CD4-positive, alpha-beta T cell (primary cell): ENCODE results near the gene CCK. TPM values are rescaled to one million over a fixed set of nuclear protein-coding genes. Genes with fewer than 3 reads are reported as not detected.

Experiments
- ATAC-seq: fragments of 200-7000 bp; cut with Tn5 transposase; one replicate; pipeline ENCODE4 v1.10.0; 2022; ENCODE audit warnings: mild to moderate bottlenecking; ENCODE audit not compliant: poor library complexity
- CTCF ChIA-PET: fragments of 350-600 bp; sonication (Branson Sonifier 250); formaldehyde crosslinking; loops from one replicate; lab custom pipeline; 2021; ENCODE audit warnings: antibody characterized with exemption, inconsistent platforms; lab: Charles Lee
- POLR2A ChIA-PET: fragments of 350-600 bp; sonication (Branson Sonifier 250); formaldehyde crosslinking; loops from one replicate; lab custom pipeline; 2021; ENCODE audit warnings: antibody characterized with exemption, inconsistent platforms; lab: Charles Lee
- DNase-seq, 14 experiments: peaks; one replicate each; pipeline ENCODE4 v3.0.0-alpha.2; 2013 to 2020; ENCODE audit warnings: mixed read lengths in 2 of 14
- H3K27ac ChIP-seq, 2 donors: one replicate each; pipeline versions ENCODE4 v1.5.1 to v1.7.0; 2013; ENCODE audit warnings: low read length in 2 of 2, low read depth in 1 of 2, mild to moderate bottlenecking in 1 of 2
- H3K27me3 ChIP-seq, 2 experiments: 1 replicate in 1 of 2; 2 replicates in 1 of 2; pipeline versions ENCODE4 v1.6.1 to v1.7.0; 2013; ENCODE audit warnings: low read length in 2 of 2, control low read depth in 1 of 2, mild to moderate bottlenecking in 1 of 2, moderate library complexity in 1 of 2; ENCODE audit not compliant: insufficient read depth in 2 of 2, control insufficient read depth in 1 of 2
- H3K36me3 ChIP-seq: one replicate; pipeline ENCODE4 v1.6.1; 2013; ENCODE audit warnings: low read length, control low read depth; ENCODE audit not compliant: insufficient read depth
- H3K4me1 ChIP-seq: one replicate; pipeline ENCODE4 v1.6.1; 2013; ENCODE audit warnings: low read length, control low read depth; ENCODE audit not compliant: insufficient read depth
- H3K4me3 ChIP-seq: one replicate; pipeline ENCODE4 v1.5.1; 2013; ENCODE audit warnings: mild to moderate bottlenecking, low read length, moderate library complexity
- H3K9me3 ChIP-seq, 2 experiments: 1 replicate in 1 of 2; 2 replicates in 1 of 2; pipeline versions ENCODE4 v1.6.1 to v1.7.0; 2013; ENCODE audit warnings: low read length in 2 of 2, mild to moderate bottlenecking in 2 of 2, control low read depth in 1 of 2, moderate library complexity in 1 of 2; ENCODE audit not compliant: control insufficient read depth in 1 of 2, insufficient read depth in 1 of 2
- H3K27ac Mint-ChIP-seq: one replicate; pipeline ENCODE4 v1.8.0; 2020; ENCODE audit warnings: mixed read lengths
- H3K27me3 Mint-ChIP-seq: one replicate; pipeline ENCODE4 v1.8.0; 2021; ENCODE audit warnings: mixed read lengths
- H3K36me3 Mint-ChIP-seq: one replicate; pipeline ENCODE4 v1.8.0; 2021; ENCODE audit warnings: low read depth, mixed read lengths
- H3K4me1 Mint-ChIP-seq: one replicate; pipeline ENCODE4 v1.8.0; 2021; ENCODE audit warnings: low read depth, mixed read lengths
- H3K4me3 Mint-ChIP-seq: one replicate; pipeline ENCODE4 v1.8.0; 2020; ENCODE audit warnings: mild to moderate bottlenecking, mixed read lengths
- H3K9me3 Mint-ChIP-seq: one replicate; pipeline ENCODE4 v1.8.0; 2020; ENCODE audit warnings: mixed read lengths
- intact Hi-C, 2 experiments: fragments of 100-400 bp; cut with DNase I in 1 of 2; cut with micrococcal nuclease in 1 of 2; formaldehyde crosslinking; loops; one replicate each; pipeline versions ENCODE4 v1.15.1 to v1.9.0; 2023 to 2025; cut with DNase I, micrococcal nuclease
- total RNA-seq, 174 experiments: library from RNA in 2 of 174; stranded (reverse) in 2 of 174; gene quantifications; one replicate each; pipeline ENCODE4 v1.2.3 and lab custom pipeline; 2021 to 2026
- TF ChIP-seq, protein P1 (sequence below): fragments of 200-600 bp; IDR thresholded peaks from one replicate; pipeline ENCODE4 v1.8.0; 2022; ENCODE audit warnings: antibody characterized with exemption, mild to moderate bottlenecking

Gene CCK
- total RNA-seq, 2 experiments from 2014 or later: not detected

DNA sequence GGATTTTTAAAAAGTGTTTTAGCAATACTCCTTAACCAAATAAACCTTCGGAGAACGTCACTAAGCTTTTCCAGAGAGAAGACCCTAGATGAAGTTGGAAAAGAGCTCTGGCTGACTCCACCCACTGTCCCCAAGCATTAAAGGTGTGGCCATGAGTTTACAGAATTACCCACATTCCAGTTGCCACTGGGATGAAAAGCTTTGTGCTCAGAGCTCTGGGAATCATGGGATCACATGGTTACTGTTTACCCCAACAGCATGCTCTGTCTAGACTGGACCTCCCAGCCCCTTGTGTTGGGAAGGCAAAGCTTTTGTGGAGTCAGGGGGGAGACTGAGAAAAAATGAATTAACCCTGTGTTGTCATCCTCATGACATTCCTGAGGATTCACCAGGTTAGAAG is 55.3 kb downstream of the CCK start:
- DNase-seq (no peak), ATAC-seq (no peak)
- intact Hi-C loops: no loop called here
- Histone ChIP-seq H3K27me3 (no peaks in the 10 kb centered on the region), H3K27ac (no peak overlapping the region), H3K4me1 (peaks cover 28% of the 10 kb centered on the region), H3K9me3 (peaks cover 0 to 3% of the 10 kb centered on the region in 2 experiments), H3K4me3 (no peak overlapping the region), H3K36me3 (peaks cover 25% of the 10 kb centered on the region)
- Mint-ChIP-seq H3K4me3 (no peak overlapping the region), H3K27me3 (no peaks in the 10 kb centered on the region), H3K4me1 (peaks cover 32% of the 10 kb centered on the region), H3K36me3 (peaks cover 39% of the 10 kb centered on the region), H3K9me3 (no peaks in the 10 kb centered on the region), H3K27ac (no peak overlapping the region)
- POLR2A ChIA-PET: interaction anchor here (0.7 kb wide), 1 partner anchor 12 kb away, joined by 3 read pairs; no protein-coding TSS in a partner anchor
- TF ChIP-seq, protein P1, sequence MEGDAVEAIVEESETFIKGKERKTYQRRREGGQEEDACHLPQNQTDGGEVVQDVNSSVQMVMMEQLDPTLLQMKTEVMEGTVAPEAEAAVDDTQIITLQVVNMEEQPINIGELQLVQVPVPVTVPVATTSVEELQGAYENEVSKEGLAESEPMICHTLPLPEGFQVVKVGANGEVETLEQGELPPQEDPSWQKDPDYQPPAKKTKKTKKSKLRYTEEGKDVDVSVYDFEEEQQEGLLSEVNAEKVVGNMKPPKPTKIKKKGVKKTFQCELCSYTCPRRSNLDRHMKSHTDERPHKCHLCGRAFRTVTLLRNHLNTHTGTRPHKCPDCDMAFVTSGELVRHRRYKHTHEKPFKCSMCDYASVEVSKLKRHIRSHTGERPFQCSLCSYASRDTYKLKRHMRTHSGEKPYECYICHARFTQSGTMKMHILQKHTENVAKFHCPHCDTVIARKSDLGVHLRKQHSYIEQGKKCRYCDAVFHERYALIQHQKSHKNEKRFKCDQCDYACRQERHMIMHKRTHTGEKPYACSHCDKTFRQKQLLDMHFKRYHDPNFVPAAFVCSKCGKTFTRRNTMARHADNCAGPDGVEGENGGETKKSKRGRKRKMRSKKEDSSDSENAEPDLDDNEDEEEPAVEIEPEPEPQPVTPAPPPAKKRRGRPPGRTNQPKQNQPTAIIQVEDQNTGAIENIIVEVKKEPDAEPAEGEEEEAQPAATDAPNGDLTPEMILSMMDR: no peak
- CTCF ChIA-PET: interaction anchor here (0.9 kb wide), 1 partner anchor 20 kb away, joined by 3 read pairs; no protein-coding TSS in a partner anchor

DNA sequence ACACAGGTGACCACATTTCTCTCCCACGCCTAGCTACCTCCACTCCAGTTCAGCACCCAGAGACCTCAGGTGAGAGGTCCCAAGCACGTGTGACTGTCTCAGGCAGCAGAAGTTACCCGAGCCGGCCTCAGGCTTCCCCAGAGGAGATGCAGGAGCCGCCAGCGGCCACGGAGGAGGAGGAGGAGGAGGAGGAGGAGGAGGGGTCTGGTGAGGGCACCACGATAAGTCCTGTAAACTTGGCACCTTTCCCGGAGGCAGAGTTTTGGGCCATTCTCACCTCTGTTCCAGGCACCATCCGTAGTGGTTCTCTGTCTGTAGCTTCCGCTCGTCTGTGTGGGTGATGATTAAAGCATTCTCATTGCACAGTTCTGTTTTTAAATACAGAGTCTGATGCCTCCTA is 56.1 kb downstream of the CCK start:
- DNase-seq (no peak), ATAC-seq (no peak)
- peaks cover 39% of the 10 kb centered on the region for H3K36me3 Mint-ChIP-seq
- H3K27me3 Mint-ChIP-seq: no peaks in the 10 kb centered on the region
- Histone ChIP-seq H3K27ac (no peak overlapping the region), H3K9me3 (peaks cover 0 to 3% of the 10 kb centered on the region in 2 experiments), H3K36me3 (peaks cover 28% of the 10 kb centered on the region), H3K4me3 (no peak overlapping the region), H3K4me1 (peaks cover 21% of the 10 kb centered on the region), H3K27me3 (no peaks in the 10 kb centered on the region)
- H3K4me3 Mint-ChIP-seq: no peak overlapping the region
- H3K9me3 Mint-ChIP-seq: no peaks in the 10 kb centered on the region
- ChIA-PET CTCF (no interaction called here), POLR2A (no interaction called here)
- H3K27ac Mint-ChIP-seq: no peak overlapping the region
- peaks cover 24% of the 10 kb centered on the region for H3K4me1 Mint-ChIP-seq
- TF ChIP-seq, protein P1: no peak
- intact Hi-C loops: no loop called here

Other genes with a start within 250 kb of the CCK start
- 10 to 100 TPM; 16.0 to 16.7 TPM for gene TRAK1, start 174.8 kb downstream of the CCK start, total RNA-seq
- not detected for gene LYZL4, start 144.4 kb upstream of the CCK start, total RNA-seq
- 10 to 100 TPM; 66.8 to 67.6 TPM for gene VIPR1, start 236.5 kb upstream of the CCK start, total RNA-seq